ENCODE data around the gene RBM48. TPM values are rescaled to one million over a fixed set of nuclear protein-coding genes. Genes with fewer than 3 reads are reported as not detected.

Gene RBM48
- total RNA-seq, 3 donors from 2014 or later (not counting 1 experiment from before 2014, with no cell fraction given), result 32.2 to 42.4 (median 35.7) TPM

DNA sequence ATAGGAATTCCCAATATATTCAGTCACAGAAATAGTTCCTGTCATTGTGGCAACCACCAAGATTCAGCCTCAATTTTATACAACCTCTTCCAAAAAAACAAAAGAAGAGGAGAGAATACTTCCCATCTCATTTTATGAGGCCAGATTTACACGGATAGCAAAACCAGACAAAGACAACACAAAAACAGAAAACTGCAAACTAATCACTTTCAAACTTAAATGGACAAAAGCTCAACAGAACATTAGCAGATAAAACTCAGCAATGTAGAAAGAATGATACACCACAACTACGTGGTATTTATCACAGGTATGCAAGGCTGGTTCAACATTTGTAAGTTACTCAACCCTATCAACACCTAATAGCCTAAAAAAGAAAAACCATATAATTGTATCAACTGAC is 22.2 kb upstream of the RBM48 start:
- intact Hi-C loops (cut with micrococcal nuclease), result no loop called here

GRCh38 chr7:92508946-92509345 is 19.6 kb upstream of the RBM48 start:
- Histone ChIP-seq H3K9me3 (ENCODE audit: control insufficient read depth, insufficient read depth, low read length) (no peaks in the 10 kb centered on the region), H3K36me3 (ENCODE audit: control insufficient read depth, insufficient read depth, low read length) (peaks cover 28% of the 10 kb centered on the region), H3K4me3 (ENCODE audit: low read length) (no peak overlapping the region), H3K27me3 (ENCODE audit: control insufficient read depth, insufficient read depth, low read length) (no peaks in the 10 kb centered on the region), H3K4me1 (ENCODE audit: control insufficient read depth, insufficient read depth, low read length) (no peaks in the 10 kb centered on the region), H3K27ac (ENCODE audit: low read length) (no peak overlapping the region)
- H3K36me3 Mint-ChIP-seq, result peaks cover 14% of the 10 kb centered on the region
- ATAC-seq (no peak), DNase-seq (no peak)
- TF ChIP-seq, protein P1, sequence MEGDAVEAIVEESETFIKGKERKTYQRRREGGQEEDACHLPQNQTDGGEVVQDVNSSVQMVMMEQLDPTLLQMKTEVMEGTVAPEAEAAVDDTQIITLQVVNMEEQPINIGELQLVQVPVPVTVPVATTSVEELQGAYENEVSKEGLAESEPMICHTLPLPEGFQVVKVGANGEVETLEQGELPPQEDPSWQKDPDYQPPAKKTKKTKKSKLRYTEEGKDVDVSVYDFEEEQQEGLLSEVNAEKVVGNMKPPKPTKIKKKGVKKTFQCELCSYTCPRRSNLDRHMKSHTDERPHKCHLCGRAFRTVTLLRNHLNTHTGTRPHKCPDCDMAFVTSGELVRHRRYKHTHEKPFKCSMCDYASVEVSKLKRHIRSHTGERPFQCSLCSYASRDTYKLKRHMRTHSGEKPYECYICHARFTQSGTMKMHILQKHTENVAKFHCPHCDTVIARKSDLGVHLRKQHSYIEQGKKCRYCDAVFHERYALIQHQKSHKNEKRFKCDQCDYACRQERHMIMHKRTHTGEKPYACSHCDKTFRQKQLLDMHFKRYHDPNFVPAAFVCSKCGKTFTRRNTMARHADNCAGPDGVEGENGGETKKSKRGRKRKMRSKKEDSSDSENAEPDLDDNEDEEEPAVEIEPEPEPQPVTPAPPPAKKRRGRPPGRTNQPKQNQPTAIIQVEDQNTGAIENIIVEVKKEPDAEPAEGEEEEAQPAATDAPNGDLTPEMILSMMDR (IDR thresholded peaks at IDR 0.05), result no peak
- H3K27ac Mint-ChIP-seq, result no peak overlapping the region
- 100% methylated on average over 3 of the region's 5 CpGs for WGBS (ENCODE audit: insufficient coverage)
- intact Hi-C loops (cut with micrococcal nuclease), result no loop called here
- no peaks in the 10 kb centered on the region for H3K27me3 Mint-ChIP-seq (ENCODE audit: low read depth in 2 of 2)
- H3K4me3 Mint-ChIP-seq, result no peak overlapping the region
- no peaks in the 10 kb centered on the region for H3K9me3 Mint-ChIP-seq
- no peaks in the 10 kb centered on the region for H3K4me1 Mint-ChIP-seq

More for the DNA sequence above, 22.2 kb upstream of the RBM48 start:
- Histone ChIP-seq H3K27ac (ENCODE audit: low read length) (no peak overlapping the region), H3K27me3 (ENCODE audit: control insufficient read depth, insufficient read depth, low read length) (no peaks in the 10 kb centered on the region), H3K4me1 (ENCODE audit: control insufficient read depth, insufficient read depth, low read length) (no peaks in the 10 kb centered on the region), H3K4me3 (ENCODE audit: low read length) (no peak overlapping the region), H3K36me3 (ENCODE audit: control insufficient read depth, insufficient read depth, low read length) (peaks cover 34% of the 10 kb centered on the region), H3K9me3 (ENCODE audit: control insufficient read depth, insufficient read depth, low read length) (no peaks in the 10 kb centered on the region)
- H3K36me3 Mint-ChIP-seq, result peaks cover 14% of the 10 kb centered on the region
- no peaks in the 10 kb centered on the region for H3K4me1 Mint-ChIP-seq
- no peaks in the 10 kb centered on the region for H3K9me3 Mint-ChIP-seq
- no peak for ATAC-seq
- TF ChIP-seq, protein P1 (IDR thresholded peaks at IDR 0.05), result no peak
- no peaks in the 10 kb centered on the region for H3K27me3 Mint-ChIP-seq (ENCODE audit: low read depth in 2 of 2)
- H3K27ac Mint-ChIP-seq, result no peak overlapping the region
- WGBS (ENCODE audit: insufficient coverage), result 90% methylated on average over 2 of the region's 2 CpGs
- no peak overlapping the region for H3K4me3 Mint-ChIP-seq
- DNase-seq, result no peak

- Histone ChIP-seq H3K36me3 (ENCODE audit: control insufficient read depth, insufficient read depth, low read length) (peaks cover 30% of the 10 kb centered on the region), H3K27me3 (ENCODE audit: control insufficient read depth, insufficient read depth, low read length) (no peaks in the 10 kb centered on the region), H3K27ac (ENCODE audit: low read length) (no peak overlapping the region), H3K9me3 (ENCODE audit: control insufficient read depth, insufficient read depth, low read length) (no peaks in the 10 kb centered on the region), H3K4me1 (ENCODE audit: control insufficient read depth, insufficient read depth, low read length) (no peaks in the 10 kb centered on the region), H3K4me3 (ENCODE audit: low read length) (no peak overlapping the region)
- DNase-seq (no peak), ATAC-seq (no peak)
- no CpG with 5 or more reads among the region's 3 CpGs for WGBS (ENCODE audit: insufficient coverage)
- Mint-ChIP-seq H3K27ac (no peak overlapping the region), H3K36me3 (peaks cover 10% of the 10 kb centered on the region), H3K27me3 (ENCODE audit: low read depth in 2 of 2) (no peaks in the 10 kb centered on the region), H3K4me1 (no peaks in the 10 kb centered on the region), H3K4me3 (no peak overlapping the region), H3K9me3 (no peaks in the 10 kb centered on the region)
- TF ChIP-seq, protein P1 (IDR thresholded peaks at IDR 0.05), result no peak
- intact Hi-C loops (cut with micrococcal nuclease), result no loop called here
These were observed 15.3 kb upstream of the RBM48 start for GRCh38 chr7:92513167-92513902.

DNA sequence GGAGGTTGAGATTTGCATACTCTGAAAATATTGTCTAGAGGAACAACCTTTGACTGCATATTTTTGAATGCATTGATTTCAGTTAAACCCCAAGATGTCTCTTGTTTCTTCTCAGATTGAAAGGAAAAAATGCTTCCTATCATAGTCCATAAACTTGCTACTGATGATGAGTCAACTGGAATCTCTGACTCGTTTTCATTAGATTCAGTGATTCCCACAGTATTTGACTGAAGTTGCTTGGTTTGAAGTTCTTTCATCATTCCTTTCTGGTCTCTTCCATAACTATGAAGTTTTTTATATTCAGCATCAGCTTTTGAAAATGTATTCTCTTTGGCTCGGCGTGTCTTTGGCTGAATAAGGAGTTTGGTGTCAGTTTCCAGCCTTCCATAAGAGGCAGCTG is 11.0 kb upstream of the RBM48 start:
- Mint-ChIP-seq H3K4me3 (no peak overlapping the region), H3K36me3 (peaks cover 10% of the 10 kb centered on the region), H3K9me3 (no peaks in the 10 kb centered on the region), H3K27ac (no peak overlapping the region), H3K27me3 (ENCODE audit: low read depth in 2 of 2) (no peaks in the 10 kb centered on the region), H3K4me1 (no peaks in the 10 kb centered on the region)
- DNase-seq (no peak), ATAC-seq (no peak)
- intact Hi-C loops (cut with micrococcal nuclease), result no loop called here
- H3K27me3 ChIP-seq (ENCODE audit: control insufficient read depth, insufficient read depth, low read length), result no peaks in the 10 kb centered on the region
- TF ChIP-seq, protein P1 (IDR thresholded peaks at IDR 0.05), result no peak
- H3K4me1 ChIP-seq (ENCODE audit: control insufficient read depth, insufficient read depth, low read length), result no peaks in the 10 kb centered on the region
- no peaks in the 10 kb centered on the region for H3K9me3 ChIP-seq (ENCODE audit: control insufficient read depth, insufficient read depth, low read length)
- no peak overlapping the region for H3K4me3 ChIP-seq (ENCODE audit: low read length)
- peaks cover 22% of the 10 kb centered on the region for H3K36me3 ChIP-seq (ENCODE audit: control insufficient read depth, insufficient read depth, low read length)
- WGBS (ENCODE audit: insufficient coverage), result 100% methylated on average over 2 of the region's 3 CpGs
- H3K27ac ChIP-seq (ENCODE audit: low read length), result no peak overlapping the region

Data from natural killer cell (primary cell).